NCI-H1436 (cell line): ENCODE measurements around the gene DYNLT1.
"Not testable (repeated sequence)": the region's sequence is repeated elsewhere in the genome, so short reads cannot be mapped to it uniquely, and the experiment has no call there.

Experiments
- DNase-seq: peaks from one replicate; lab custom pipeline; 2025; lab: John Stamatoyannopoulos, UW

Gene DYNLT1

DNA sequence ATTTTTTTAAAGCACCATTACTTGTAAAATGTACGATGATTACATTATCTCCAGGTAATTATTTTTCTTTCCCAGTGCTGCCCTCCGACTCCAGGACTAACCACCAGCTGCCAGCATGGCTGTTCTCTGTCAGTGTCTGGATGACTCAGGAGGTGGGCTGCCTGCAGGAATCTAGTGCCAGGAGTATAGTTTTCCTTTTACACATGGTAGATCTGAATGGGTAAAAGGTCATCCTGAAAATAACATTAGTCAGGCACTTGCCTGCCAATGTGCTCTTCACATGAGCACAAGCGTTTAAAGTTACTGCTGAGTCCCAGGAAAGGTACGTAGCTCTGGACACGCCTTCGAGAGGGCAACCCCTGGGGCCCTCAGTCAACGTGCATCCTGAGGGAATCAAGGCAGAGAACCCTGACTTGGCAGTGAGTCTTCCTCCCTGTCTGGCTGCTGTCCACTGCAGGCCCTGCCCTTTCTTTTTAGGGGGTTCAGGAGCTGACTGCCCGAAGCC lies 2.4 kb downstream of the DYNLT1 start:
- no peak for DNase-seq

DNA sequence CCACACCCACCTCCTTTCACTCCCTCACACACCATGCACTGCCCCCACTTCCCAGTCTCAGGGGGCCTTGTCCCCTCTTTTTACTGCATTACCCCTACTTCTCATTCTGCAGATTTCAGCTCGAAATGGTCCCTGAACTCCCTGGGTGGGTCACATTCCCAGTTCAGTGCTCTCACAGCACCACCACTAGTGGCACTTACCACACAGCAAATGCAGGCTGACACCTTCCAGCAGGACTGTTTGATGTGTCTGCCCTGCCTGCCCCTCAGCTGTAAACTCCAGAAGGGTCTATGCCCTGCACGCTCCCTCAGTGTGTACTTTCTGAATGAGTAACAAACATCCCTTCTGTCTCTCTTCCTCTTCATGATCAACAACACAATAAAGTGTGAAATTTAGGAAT lies 4.0 kb downstream of the DYNLT1 start:
- no peak for DNase-seq

DNA sequence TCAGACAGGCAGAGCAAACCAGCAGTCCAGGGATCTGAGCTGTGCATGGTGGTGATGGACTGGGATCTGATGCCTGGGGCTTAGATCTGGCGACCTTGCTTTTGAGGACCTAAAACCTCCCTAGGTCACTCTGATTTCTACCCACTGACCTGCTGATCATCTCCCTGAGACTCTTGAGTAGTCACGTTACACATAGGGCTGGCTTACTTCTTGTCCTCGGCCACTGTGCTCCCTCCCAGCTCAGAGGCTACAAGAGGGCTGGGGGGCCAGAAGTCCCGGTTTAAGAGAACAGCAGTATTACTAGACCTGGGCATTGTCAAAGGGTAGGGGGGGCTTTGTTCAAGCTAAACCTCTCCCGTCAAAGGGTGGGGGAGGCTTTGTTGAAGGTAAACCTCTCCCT lies 5.5 kb downstream of the DYNLT1 start:
- no peak for DNase-seq

DNA sequence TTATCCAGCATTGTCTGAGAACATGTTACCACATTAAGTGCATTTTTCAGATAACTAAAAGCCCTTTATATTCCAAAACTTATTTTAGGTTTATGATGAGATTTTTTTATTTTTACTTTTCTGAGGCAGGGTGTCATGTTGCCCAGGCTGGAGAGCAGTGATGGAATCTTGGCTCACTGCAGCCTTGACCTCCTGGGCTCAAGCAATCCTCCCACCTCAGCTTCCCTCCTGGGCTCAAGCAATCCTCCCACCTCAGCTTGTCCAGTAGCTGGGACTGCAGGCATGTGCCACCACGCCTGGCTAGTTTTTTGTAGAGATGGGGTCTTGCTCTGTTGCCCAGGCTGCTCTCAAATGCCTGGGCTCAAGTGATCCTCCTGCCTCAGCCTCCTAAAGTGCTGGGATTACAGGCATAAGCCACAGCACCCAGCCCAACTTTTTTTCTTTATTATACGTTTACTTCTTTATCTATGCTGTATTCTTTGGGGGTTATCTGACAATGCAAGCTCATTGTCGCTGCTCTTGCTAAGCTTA lies 6.2 kb downstream of the DYNLT1 start:
- no peak for DNase-seq

DNA sequence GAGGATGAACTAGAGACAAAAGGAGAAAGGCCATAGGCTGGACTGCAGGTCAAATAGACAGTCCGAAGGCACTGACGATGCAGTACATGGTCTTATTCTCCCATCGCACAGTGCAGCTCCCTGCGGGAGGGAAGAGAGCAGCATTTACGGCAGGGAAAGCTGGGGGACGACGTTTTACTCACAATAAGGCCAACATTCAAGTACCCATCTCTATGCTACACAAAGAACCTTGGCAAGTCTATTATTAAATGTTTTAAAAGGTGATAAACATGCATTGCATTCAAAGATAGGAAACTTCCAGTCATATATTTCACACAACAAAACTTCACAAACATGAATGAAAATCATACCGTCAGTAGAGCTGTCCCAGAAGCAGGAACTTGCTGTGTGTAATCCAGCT lies 7.8 kb downstream of the DYNLT1 start:
- DNase-seq = no peak

DNA sequence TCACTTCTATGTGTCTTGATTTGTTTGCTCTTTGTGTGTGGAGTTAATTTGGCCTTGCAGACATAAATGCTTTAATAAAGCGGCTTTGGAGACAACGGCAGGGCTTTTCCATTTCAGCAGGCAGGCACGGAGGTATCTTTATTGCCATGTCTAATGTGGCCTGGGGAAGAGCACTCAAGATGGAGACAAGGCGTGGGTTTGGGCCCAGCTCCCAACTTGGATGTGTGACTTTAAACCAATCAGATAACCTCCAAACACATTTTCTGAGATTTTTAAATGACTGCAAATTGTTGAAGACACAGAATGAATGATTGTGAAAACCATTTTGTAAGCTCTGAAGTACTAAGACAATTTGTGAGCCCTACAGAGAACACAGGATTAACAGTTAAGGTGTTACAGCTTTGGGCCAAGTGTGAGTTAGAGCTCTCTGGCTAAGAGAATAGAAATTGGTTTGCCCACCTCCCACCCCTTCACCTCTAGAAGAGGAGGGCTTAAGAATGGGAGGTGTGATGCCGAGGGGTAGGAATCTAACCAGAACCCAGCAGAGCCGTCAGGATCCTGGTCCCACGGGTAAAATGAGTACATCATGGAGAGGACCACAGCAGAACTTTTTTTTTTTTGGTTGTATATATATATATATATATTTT lies 9.0 kb downstream of the DYNLT1 start:
- no peak for DNase-seq

DNA sequence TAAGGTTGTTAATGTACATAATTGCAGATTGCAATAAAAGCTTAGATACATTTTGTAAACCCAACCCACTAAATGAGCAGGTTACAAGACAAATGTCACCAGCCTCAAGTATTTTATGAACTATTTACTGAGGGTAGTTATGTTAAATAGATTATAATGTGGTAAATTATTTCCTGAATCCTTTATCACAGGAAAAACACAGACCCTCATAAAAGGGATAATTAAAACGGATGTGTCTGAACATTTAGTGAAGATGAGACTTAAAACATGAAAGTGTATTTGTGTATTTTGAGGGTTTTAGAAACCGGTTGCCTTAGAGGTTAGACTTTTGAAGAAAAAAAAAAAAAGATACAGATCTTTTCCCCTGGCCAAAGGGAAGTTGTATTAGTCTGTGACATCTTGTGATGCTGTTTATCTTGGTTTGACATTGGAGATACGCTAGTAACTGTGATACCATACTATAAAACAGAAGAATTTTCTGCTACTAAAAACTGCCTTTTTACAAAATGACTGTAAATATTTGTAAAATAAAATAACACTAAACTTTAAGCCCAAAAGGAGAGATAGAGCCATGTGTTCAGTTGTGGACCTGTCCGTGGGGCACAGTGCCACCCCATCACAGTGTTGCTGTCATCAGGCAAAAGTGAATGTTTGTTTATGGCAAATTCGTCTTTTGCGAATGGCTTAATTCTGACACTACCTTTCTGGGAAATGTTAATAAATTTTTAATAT lies 9.7 kb downstream of the DYNLT1 start:
- peak; percentile 15 for DNase-seq

DNA sequence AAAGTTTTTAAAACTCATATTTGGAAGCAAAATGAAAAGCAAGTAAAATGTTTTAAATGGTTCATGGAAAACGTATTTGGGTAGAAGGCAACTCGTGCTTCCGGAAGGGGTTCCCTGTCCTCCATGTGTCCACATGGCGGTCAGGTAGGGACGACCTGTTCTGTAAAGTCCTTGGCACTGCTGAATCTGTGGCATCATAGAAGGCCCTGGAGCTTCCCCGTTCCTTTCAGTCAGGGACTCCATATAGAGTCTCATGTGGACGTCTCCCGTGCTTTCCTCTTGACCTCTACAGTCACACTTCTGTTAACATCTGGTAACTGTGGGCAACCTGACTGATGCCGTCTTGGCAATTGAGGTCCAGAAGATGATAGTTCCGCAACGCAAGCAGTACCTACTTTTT lies 11.4 kb downstream of the DYNLT1 start:
- DNase-seq = no peak

DNA sequence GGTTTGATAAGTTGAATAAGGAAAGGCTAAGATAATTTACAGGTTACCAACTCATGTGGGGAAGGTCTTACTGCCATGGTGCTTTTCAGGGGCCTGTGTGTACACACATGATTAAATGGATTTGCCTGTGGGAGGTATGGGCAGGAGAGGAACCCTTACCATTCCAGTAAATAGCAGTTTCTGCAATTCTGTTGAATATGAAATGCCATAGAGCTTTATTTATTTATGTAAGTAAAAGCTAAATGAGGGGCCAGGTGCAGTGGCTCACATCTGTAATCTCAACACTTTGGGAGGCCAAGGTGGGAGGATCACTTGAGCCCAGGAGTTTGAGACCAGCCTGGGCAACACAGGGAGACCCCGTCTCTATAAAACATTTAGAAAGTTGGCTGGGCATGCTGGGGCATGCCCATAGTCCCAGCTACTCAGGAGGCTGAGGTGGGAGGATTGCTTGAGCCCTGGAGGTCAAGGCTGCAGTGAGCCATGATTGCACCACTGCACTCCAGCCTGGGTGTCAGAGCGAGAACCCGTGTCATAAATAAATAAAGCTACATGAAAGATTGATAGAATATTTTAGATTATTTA lies 11.9 kb downstream of the DYNLT1 start:
- DNase-seq = not testable (repeated sequence)

DNA sequence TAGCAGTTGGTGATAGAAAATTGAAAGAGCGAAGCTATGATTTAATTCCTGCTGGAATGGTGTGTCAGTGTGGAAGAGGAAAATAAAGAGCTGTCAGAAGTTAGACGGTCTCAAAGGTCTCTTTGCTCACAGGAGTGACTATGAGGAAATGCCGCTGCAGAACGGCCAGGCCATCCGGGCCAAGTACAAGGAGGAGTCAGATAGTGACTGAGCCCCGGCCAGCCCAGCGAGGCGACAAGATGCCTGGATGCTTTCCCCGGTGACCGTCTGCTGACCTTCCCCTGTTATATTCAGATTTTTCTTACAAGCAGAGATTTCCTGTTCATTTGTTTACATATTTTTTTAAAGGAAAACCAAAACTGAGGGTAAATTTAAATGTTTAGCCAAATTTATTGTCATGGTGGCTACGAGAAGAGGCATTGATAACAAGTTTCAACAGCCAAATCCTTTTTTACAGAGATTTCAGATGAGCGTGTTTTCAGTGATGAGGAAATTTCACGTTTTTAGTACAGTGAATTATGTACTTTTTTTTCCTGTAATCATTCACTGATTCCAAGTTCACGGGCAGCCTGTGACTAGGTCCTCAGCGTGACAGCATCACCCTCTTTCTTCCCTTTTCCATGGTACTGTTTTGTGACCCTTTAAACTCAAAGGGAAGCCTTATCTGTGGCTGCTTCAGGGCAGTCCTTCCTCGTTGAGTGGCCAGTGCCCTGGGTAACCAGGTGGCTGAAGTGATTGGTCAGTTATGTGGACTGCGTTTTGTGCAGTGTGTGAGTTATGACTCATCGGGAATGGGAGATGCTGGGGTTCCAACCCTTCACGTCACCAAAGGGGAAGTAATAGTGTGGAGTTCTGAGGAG lies 12.6 kb downstream of the DYNLT1 start:
- DNase-seq = no peak

DNA sequence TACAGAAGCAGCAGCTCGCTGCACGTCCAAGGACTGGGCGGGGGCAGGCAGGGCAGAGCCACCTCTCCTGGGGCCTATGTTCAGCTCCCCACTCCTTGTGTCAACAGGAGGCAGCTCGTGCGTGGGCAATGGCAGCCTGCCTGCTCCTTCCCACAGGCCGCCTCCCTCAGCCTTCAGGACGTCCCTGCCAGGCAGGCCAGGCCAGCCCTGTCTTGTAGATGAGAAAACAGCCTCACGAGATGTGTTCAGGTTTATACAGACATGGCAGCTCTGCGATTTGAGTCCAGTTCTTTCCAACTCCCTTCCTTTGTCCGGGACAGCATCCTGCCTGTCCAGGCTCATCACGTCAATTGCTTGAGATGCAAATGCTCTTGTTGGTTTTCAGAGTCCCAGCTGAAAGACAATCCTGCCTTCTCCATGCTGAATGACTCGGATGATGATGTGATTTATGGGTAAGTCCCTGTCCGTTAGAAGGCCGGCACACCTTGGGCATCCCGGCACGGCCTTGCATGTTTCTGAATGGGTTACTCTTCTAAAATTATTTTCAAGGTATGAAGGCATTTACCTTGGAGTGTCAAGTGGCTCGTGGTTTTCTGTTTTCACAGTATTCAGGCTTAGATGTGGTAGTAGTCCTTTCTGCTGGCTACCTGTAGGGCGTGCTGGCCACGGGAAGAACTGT lies 13.5 kb downstream of the DYNLT1 start:
- no peak for DNase-seq

DNA sequence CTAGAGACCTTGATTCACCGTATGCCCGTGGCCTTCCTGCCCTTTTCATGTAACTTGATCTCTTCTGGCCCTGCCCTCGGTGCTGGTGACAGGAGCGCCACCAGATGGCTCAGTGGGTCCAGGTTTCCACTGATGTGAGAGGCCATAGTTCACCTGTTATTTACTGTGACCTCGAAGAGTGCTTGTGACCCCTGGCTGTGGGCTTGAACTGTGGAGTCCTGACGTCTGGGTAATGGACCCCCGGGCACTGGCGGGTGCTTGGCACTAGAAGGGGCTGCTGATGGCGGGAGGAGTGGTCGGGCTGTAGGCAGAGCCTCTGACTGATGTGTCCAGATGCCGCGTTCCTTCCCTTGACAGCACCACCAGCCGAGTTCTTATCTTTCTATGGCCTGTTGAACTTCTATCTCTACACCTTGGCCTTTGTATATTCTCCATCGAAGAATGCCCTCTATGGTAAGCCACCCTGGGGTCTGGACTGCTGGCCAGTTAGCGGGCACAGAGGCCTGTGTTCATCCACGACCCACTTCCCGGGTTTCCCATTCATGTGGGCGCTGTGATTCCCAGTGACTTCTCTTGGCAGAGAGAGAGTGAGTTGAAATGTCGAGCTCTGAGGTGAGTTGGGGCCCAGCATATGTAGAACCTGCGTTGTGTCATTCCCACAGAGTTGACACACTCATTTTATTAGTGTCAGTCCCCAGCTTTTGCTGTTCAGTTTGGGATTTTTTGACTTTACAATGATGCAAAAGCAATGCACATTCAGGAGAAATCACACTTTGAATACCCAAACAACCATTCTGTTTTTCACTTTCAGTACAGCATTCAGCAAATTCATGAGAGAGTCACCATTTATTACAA lies 14.9 kb downstream of the DYNLT1 start:
- DNase-seq = no peak

DNA sequence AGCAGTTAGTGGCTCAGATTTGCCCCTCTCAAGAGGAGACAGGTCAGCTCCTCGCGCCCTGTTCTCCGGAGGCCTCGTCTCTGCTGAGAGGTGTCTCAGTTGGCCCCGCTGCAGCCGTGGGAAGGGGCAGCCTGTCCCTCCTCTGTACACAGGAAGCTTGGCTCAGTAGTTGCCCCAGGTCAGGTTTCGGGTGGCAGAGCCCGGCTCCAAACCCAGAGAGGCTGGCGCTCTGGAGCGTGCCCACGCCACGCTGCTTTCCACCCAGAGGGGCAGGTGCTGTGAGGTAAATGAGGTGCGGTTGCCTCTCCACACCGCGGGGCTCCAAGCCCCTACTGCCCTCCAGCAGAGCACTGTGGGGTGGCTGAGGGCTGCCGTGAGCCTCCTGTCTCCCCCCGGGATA lies 16.0 kb downstream of the DYNLT1 start:
- no peak for DNase-seq

DNA sequence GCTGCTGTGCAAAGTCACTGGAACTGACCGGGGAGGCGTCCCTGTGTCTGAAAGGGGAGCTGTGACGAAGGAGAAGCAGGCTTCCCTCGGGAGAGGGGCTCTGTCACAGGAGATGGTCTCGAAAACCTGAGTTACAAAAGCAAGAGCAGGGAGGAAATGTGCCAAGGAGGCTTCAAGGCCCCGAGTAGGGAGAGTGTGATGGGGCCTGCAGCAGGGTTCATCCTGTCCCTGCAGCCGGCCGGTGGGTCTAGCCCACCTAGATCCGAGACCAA lies 16.7 kb downstream of the DYNLT1 start:
- DNase-seq = no peak

DNA sequence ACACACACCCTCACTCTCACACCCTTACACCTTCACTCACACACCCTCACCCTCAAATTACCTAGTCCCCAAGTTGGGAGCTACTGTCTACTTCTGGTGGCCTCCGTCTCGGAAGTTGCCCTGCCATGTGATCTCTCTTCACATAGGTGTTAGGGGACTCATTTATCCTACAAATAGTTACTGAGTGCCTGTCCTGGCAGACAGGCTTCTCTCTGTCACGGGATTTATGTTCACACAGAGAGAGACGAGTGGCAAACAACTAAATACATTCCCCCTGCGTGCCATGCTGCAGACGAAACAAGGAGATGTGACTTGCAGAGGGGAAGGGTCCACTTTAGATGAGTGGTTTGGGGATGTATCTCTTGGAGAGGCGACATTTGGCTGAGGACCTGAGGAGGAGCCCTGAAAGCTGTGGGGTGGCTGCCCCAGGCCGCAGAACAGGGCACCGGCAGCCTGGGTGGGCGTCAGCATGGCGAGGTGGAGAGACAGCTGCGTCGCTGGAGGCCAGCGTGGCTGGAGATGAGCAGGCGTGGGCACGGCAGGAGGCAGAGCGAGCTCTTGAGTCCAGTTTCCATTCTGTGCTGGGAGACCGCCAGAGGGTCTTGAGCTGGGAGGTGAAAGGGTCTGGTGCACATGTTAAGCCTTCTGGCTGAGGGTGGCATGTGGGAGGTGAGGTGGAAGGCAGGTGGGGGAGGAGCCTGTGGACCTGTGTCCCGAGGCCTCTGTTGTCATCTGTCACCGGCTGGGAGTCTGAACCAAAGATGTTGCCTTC lies 17.2 kb downstream of the DYNLT1 start:
- no peak for DNase-seq

DNA sequence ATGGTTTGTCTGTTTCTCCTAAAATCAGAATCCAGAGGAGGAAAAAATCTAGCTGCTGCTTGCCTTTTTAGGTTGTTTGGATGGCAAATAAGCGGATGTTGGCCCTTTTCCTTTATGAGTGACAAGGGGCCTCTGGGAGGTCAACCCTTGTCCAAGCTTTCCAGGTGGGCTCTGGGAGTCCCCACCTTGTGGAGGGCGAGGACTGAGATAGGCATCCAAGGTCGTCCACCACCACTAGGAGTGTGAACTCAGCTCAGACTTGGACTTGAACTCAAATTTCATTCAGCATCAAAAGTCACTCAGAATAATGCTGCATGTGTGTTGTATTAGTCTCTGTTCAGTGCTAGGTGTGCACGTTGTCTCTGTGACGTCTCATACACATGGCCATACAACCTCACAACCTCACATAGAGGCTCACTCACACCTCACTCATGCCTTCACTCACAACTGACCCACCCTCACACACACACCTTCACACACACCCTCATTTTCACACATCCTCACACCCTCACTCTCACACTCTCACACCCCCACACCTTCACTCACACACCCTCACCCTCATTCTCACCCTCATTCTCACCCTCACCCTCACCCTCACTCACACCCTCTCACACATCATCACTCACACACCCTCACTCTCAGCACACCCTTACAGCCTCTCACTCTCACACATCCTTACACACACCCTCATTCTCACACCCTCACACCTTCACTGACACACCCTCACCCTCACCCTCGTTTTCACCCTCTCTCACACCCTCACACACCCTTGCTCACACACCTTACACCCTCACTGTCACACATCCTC lies 18.0 kb downstream of the DYNLT1 start:
- no peak for DNase-seq

DNA sequence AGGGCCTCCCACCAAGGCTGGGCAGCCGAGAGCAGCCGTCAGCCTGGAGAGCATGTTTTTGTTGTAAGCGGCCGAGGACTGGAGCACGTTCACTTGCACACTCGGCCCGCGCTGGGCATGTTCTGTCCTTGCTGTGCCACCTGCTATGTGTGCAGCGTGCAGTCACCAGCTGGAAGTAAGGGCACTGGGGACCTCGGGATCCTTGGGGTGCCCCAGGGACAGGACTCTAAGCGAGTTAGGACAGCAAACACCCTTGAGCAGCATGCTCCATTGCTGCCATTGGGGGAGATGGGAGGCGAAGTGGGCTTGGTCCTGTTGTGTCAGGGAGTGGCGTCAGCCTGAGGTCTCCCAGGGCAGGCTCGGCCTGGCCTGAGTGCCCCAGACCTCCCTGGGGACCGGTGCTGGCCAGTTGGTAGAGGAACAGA lies 18.6 kb downstream of the DYNLT1 start:
- DNase-seq = no peak

DNA sequence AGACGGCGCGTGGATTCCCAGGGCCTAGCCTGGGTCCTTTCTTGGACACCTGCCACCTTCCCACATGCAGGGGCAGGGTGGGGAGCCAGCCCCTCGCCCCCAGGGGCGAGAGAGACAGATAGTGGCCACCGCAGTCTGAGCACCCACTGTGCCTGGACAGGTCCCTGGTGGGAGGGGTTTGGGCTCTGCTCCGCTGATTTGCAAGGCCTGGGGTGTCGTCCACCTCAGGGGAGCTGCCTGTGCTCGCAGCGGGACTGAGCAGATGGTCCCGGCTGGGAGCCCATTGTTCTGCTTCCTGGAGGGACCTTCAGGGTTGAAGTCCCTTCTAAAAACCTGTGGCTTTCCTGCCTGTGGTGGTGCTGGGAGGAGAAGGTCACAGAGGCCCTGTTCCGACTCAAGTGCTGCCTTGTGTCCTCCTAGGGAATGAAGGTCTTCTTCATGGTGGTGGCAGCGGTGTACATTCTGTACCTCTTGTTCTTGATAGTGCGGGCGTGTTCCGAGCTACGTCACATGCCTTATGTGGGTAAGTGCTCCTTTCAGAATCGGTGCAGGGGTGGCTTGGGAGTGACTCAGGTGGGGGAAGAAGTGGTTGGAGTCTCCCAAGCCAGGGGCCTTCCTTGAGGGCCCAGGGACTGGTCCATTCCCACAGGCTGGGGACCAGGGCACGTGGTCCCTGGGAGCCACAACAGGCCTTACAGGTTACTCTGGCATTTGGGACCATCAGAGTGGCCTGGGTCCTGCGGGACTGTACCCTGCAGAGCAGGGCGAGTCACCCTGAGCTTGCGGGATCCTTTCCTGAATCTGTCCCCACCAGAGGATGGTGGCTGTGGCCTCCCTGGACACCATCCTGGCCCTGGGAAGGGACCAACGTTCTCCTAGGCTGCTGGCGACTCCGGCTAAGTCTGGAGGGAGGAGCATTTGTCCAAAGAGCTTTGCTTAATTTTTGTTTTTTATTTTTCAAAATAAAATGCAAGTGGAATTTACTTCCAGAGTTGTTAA lies 19.6 kb downstream of the DYNLT1 start:
- DNase-seq = no peak
